ENCODE measurements around the gene APIP.

GRCh38 chr11:34851916-34852315, 64.3 kb downstream of the APIP start:
- TF ChIP-seq CTCF (IDR thresholded peaks at IDR 0.05) (no peak), POLR2A (IDR thresholded peaks at IDR 0.05) (no peak), POLR2AphosphoS5 (IDR thresholded peaks at IDR 0.05) (no peak)

Measured in sigmoid colon (tissue), 4 donors.